Measurements from ENCODE around the gene PHF24.
"Not testable (repeated sequence)": the region's sequence is repeated elsewhere in the genome, so short reads cannot be mapped to it uniquely, and the experiment has no call there.

The PHF24 gene

GRCh38 chr9:34998266-34998665 is 40.2 kb downstream of the PHF24 start:
- DNase-seq = no peak

DNA sequence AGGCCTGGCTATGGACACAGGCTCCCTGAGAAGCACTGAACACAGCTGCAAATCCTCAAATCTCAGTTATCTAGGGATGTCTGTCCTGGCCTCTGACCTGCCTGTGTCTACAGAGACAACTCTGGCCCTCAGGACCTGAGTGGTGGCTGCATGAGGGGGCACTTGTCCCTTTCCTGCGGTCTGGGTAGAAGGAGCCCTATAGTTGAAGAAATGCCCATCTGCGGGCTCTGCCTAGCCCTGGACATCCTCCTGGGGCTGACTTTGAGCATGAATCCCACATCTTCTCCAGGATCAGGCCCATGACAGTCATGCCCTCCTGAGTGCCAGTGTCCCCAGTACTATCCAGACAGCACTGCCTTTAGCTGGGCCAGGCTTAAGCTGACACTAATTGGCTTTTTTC is 41.5 kb downstream of the PHF24 start:
- no peak for DNase-seq

GRCh38 chr9:35000535-35001284 is 42.6 kb downstream of the PHF24 start:
- DNase-seq = no peak

GRCh38 chr9:35001285-35001677 is 43.2 kb downstream of the PHF24 start:
- no peak for DNase-seq

- no peak for DNase-seq
Measured at GRCh38 chr9:35001803-35002502, 43.9 kb downstream of the PHF24 start.

DNA sequence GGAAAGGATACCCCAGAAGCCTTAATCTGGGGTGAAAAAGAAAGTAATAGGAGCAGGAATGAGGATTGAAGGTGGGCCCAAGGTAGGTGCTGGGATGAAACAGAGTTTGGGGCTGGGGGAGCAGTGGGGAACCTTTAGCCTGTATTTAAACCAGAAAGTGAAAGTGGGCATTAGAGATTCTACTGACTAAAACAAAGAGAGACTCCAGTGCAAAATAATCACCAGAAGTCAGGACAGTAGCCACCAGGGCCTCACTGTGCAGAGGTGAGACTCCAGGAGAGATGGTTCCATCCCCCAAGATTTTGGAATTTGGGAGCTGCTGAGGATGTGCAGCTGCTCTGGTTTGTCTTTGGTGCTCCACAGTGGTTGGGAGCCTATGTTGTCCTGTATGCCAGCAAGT is 44.5 kb downstream of the PHF24 start:
- DNase-seq = no peak

DNA sequence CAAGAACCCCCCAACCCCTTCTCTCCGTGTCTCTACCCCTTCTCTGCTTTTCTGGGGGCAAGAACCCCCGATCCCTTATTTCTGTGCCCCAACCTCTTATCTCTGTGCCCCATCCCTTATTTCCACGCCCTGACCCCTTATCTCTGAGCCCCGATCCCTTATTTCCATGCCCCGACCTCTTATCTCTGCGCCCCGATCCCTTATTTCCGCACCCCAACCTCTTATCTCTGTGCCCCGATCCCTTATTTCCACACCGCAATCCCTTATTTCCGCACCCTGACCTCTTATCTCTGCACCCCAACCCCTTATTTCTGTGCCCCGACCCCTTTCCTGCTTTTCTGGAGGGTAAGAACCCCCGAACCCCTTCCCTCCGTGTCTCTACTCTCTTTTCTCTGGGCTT is 46.2 kb downstream of the PHF24 start:
- DNase-seq = not testable (repeated sequence)

GRCh38 chr9:35010351-35010958 is 52.4 kb downstream of the PHF24 start:
- no peak for DNase-seq

DNA sequence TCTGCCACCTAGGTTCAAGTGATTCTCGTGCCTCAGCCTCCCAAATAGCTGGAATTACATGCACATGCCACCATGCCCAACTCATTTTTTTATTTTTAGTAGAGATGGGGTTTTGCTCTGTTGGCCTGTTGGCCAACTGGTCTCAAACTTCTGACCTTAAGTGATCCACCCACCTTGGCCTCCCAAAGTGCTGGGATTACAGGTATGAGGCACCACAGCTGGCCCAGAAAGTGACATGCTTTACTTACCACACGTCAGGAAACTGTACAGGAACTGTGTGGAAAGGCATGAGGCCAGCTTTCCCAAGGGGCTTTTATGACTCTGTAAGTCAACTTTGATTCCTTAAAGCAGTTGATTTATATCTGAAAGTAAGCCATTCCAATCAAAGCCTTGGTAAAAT is 56.4 kb downstream of the PHF24 start:
- DNase-seq = peak; percentile 4

GRCh38 chr9:35023443-35023842 is 65.4 kb downstream of the PHF24 start:
- peak; percentile 82 for DNase-seq

- DNase-seq = peak; percentile 72
Measured at GRCh38 chr9:35026671-35027070, 68.6 kb downstream of the PHF24 start.

GRCh38 chr9:35027374-35027773 is 69.3 kb downstream of the PHF24 start:
- DNase-seq = no peak

GRCh38 chr9:35027860-35028259 is 69.8 kb downstream of the PHF24 start:
- no peak for DNase-seq

DNA sequence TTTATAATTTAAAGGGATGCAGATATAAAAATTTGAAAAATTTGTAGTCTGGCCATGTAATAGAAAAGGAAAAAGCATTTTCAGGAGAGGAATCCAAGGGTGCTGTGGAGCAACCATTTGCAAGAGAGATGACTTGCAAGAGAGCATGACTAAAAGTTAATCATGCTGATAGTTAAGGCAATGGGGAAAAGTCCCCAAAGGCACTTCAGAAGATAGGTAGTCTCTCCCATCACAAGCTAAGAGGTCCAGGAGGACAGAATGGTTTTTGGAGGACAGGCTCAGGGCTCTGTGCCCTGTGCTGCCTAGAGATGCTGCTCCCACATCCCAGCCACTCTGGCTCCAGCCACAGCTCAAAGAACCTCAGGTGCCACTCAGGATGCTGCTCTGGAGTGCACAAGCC is 70.3 kb downstream of the PHF24 start:
- no peak for DNase-seq

- DNase-seq = no peak
Measured at GRCh38 chr9:35029241-35029640, 71.2 kb downstream of the PHF24 start.

- DNase-seq = no peak
Measured at GRCh38 chr9:35029852-35030251, 71.8 kb downstream of the PHF24 start.

All from GF-D8 (cell line).